GM21526 (cell line): ENCODE measurements around the gene PHKB.

Experiments
- ATAC-seq: cut with Tn5 transposase; IDR thresholded peaks from one replicate; pipeline ENCODE4 v1.9.1; 2021; ENCODE audit warnings: moderate library complexity; ENCODE audit not compliant: unreplicated experiment, low FRiP score

The PHKB gene

GRCh38 chr16:47716571-47716970, 255.4 kb downstream of the PHKB start:
- ATAC-seq, result no peak

DNA sequence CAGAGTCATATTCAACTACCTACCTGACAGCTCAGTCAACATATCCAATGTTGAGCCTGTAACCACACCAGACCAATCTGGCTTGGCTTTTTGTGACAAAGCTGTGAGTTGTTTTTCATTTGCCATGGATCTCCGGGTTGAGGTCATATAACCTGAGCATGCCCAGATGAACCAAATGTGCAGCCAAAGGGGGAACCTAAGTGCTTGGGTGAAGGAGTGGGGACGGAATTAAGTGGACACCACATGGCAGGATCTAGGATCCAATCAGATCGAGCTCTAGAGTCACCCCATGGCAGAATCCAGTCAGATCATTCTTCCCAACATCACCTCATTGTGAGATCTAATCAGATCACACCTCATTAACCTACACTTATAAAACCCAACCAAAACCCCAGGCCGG, 258.6 kb downstream of the PHKB start:
- ATAC-seq, result no peak

GRCh38 chr16:47721006-47721637, 260.0 kb downstream of the PHKB start:
- ATAC-seq, result no peak

- no peak for ATAC-seq
These were observed 260.9 kb downstream of the PHKB start for GRCh38 chr16:47722046-47722445.

GRCh38 chr16:47724115-47724785, 263.1 kb downstream of the PHKB start:
- ATAC-seq, result no peak

DNA sequence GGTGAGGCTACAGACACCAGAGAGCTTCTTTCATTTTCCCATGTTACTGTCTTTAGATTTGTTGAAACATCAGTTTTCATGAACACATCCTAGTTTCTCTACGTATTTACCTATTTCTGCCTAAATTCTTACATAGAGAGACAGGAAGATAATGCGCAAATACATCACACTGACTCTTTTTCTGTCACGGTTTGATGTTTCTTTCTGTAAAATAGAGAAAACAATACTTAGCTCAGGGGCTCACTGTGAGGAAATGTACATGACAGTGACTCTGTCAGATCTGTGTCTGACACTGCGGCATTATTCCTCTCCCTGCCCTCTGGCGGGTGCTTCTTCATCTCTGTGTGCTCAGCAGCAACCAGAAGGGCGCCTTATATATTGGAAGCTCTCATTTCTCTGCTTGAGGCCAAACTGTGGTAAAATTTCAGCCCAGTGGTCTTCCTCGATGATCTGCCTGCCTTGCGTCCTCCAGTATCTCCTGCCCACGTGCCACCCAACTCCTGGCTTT, 264.1 kb downstream of the PHKB start:
- no peak for ATAC-seq

DNA sequence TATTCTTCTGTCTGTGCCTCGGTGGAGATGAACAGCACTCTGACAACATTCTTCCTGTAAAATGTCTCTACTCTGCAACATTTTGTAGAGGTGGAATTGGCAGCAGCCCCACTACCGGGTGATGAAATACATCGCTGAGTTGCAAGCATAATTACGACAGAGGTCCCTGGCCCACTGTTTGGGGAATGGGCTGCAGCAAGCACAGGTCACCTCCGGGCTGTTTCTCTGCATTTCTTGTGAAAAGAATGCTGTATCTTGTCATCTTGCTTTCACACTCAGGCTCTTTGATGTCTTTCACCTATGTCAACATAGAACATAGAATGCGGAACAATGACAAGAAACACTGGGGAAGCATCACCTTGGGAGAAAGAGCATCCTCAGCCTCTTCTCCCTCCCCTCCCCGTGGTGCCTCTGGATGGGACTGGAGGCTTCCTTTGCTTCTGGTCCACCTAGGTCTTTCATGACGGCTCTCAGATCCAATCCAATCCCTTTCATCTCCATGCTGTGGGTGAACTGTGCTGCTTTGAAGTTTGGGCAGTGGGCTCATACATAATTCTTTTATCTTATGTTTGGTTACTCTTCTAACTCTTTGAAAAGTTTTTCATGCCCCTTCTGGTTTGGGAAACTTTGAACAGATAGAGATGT, 265.0 kb downstream of the PHKB start:
- no peak for ATAC-seq

DNA sequence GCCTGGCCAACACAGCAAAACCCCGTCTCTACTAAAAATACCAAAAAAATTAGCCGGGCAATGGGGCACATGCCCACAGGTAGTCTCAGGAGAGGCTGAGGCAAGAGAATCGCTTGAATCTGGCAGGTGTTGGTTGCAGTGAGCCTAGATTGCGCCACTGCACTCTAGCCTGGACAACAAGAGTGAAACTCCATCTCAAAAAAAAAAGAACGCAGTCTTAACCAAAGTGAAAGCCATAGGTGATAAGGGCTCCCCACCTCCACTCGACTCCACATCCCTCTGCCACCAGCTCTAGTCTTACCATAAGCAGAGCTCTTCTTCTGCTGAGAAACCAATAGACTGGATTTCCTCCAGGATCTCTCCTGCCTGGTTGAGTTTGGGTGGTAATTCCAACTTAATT, 266.0 kb downstream of the PHKB start:
- ATAC-seq, result no peak

DNA sequence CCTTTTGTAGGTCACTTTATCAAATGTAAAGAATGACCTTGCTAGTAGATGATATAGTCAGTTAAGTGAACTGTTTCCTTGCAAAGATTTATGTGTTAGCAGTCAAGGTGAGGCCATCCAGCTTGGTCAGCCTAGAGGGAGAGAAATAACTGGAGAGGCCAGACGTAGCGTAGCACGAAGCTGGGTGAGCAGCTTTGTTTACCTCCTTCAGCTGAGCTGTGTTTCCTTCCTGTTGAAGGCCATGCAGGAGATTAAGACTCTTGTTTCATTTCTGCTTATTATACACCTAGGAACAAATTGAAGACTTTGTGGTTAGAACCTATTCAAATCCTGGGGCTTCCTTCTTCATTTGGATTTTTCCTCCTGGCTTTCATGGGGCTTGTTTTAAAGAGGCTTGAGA, 267.1 kb downstream of the PHKB start:
- ATAC-seq, result no peak

DNA sequence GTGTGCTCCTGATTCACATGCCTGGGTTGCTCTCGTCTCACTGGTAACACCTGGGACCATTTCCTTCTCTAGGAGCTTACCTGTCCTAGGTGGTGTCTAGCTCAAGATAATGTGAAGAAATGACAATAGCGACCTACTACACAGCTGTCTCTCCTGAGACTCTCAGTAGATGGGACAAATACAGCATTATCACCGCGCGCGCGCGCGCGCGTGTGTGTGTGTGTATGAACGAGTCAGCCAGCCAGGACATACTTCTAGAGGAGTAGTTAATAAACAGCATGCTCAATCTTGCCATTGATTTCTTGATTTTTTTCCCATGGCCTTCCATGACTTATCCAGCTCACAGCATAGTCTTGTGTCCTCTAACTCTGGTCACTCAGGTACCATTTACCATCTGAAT, 268.6 kb downstream of the PHKB start:
- ATAC-seq, result no peak

DNA sequence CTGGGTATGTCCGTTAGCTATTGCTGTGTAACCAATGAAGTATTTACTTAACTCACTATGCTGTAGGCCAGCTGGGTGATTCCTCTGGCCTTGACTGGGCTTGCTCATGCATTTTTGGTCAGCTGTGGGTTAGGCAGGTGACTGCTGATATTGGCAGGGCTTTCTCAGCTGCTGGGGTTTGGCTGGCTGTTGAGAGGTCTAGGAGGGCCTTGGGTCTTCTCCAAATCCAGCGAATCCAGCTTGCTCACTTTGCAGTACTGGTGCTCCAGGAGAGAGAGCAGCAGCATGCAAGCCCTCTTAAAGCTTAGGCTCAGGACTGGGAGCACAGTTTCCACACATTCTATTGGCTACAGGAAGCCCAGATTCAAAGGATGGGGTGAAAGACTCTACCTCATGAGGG, 270.1 kb downstream of the PHKB start:
- ATAC-seq, result no peak

DNA sequence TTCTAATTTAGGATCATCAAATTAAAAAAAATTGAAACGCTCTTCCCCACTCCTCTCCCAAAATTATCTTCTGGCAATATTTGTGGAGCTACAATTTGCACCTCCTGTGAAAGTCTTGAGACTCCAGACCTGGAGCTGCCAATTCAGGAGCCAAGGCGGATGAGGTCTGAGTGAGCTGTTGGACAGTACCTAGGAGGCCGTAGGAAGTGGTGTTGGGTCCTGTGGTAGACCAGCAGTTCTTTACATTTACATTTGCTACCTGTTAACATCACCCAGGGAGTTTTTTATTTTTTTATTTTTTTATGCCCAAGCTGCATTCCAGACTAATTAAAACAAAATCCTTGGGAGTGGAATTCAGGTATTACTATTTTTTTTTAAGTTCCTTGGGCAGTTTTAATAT, 271.0 kb downstream of the PHKB start:
- ATAC-seq, result no peak

GRCh38 chr16:47732523-47733111, 271.5 kb downstream of the PHKB start:
- ATAC-seq, result no peak

- no peak for ATAC-seq
These were observed 273.1 kb downstream of the PHKB start for GRCh38 chr16:47734081-47734857.

- ATAC-seq, result no peak
These were observed 274.0 kb downstream of the PHKB start for GRCh38 chr16:47734987-47735594.

DNA sequence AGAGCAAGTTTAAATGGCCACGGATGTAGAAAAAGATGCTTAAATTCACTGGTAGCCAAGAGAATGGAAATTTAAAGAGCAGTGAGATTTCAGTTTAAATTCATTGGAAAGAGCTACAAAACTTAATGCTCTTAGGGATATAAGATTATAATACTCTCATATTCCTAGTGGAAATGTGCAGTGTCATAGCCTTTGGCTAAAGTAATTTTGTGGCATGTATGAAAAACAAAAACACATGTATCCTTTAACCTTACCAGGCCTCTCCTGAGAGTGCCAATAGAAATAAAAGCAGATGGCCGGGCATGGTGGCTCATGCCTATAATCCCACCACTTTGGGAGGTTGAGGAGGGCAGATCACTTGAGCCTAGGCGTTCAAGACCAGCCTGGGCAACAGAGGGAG, 289.2 kb downstream of the PHKB start:
- no peak for ATAC-seq
